ENCODE data around the gene SLC51A. TPM values are rescaled to one million over a fixed set of nuclear protein-coding genes. Genes with fewer than 3 reads are reported as not detected.

The SLC51A gene
- total and polyA plus RNA-seq, 2 donors (not counting 3 experiments of a cell fraction or from before 2014, with no cell fraction given), result not detected

DNA sequence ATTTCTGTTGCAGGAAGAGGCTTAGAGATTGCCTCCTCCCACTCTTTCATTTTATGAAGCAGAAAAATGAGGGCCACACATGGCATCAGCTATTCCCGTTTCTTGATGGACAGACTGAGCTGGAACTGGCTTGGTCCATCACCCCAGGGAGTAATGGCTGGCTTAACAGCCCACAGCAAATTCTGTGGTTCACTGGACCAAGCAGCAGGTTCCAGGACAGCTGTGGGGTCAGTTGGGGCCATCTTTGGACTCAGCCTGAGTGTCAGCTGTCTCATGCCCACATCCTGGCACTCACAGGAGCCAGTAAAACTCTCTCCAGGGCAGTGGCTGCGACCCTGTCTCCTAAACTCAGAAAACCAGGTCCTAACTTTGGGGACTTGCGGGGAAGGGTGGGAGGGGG, 41.7 kb upstream of the SLC51A start:
- DNase-seq (ENCODE audit: low read depth, low spot score), result no peak
- Histone ChIP-seq H3K4me3 (replicated peaks in 1 of 3; ENCODE audit: insufficient read depth in 1 of 3, low read depth in 1 of 3, low read length in 3 of 3) (no peak overlapping the region), H3K79me2 (ENCODE audit: control insufficient read depth, insufficient read depth, low read length) (no peaks in the 10 kb centered on the region), H3K27ac (ENCODE audit: insufficient read depth, low read depth, low read length) (no peak overlapping the region), H3K27me3 (ENCODE audit: control insufficient read depth in 2 of 2, insufficient read depth in 2 of 2, low read length in 2 of 2) (no peaks in the 10 kb centered on the region), H2AFZ (ENCODE audit: low read depth, low read length) (no peak overlapping the region), H3K36me3 (ENCODE audit: control insufficient read depth in 2 of 2, extremely low read depth in 1 of 2, insufficient read depth in 2 of 2, low read length in 2 of 2) (no peaks in the 10 kb centered on the region), H3K9ac (replicated peaks; ENCODE audit: extremely low read depth, insufficient read depth, low read length) (no peak overlapping the region), H3K9me3 (replicated peaks; ENCODE audit: control insufficient read depth, insufficient read depth, low read length) (no peaks in the 10 kb centered on the region), H3K4me1 (ENCODE audit: control insufficient read depth, extremely low read depth, insufficient read depth, low read length) (peaks cover 2% of the 10 kb centered on the region), H3K4me2 (ENCODE audit: insufficient read depth, low read length) (no peak overlapping the region), H3K9me1 (replicated peaks; ENCODE audit: control insufficient read depth, extremely low read depth, insufficient read depth, low read length) (no peaks in the 10 kb centered on the region), H4K20me1 (replicated peaks; ENCODE audit: control insufficient read depth, extremely low read depth, insufficient read depth, low read length) (no peaks in the 10 kb centered on the region)
- TF ChIP-seq FOS (IDR thresholded peaks at IDR 0.05; ENCODE audit: borderline replicate concordance, insufficient read depth, low read length), result no peak
- no peak for TF ChIP-seq GATA2 (IDR thresholded peaks at IDR 0.05; ENCODE audit: insufficient read depth, insufficient read length, low read depth, low read length)
- TF ChIP-seq JUN (IDR thresholded peaks at IDR 0.05; ENCODE audit: borderline replicate concordance, insufficient read depth, insufficient read length, low read depth), result no peak
- TF ChIP-seq, protein P1, sequence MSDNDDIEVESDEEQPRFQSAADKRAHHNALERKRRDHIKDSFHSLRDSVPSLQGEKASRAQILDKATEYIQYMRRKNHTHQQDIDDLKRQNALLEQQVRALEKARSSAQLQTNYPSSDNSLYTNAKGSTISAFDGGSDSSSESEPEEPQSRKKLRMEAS (IDR thresholded peaks at IDR 0.05; ENCODE audit: insufficient read depth, insufficient read length), result no peak
- TF ChIP-seq MYC (IDR thresholded peaks at IDR 0.05; ENCODE audit: low read depth, low read length), result no peak
- TF ChIP-seq, protein P2, sequence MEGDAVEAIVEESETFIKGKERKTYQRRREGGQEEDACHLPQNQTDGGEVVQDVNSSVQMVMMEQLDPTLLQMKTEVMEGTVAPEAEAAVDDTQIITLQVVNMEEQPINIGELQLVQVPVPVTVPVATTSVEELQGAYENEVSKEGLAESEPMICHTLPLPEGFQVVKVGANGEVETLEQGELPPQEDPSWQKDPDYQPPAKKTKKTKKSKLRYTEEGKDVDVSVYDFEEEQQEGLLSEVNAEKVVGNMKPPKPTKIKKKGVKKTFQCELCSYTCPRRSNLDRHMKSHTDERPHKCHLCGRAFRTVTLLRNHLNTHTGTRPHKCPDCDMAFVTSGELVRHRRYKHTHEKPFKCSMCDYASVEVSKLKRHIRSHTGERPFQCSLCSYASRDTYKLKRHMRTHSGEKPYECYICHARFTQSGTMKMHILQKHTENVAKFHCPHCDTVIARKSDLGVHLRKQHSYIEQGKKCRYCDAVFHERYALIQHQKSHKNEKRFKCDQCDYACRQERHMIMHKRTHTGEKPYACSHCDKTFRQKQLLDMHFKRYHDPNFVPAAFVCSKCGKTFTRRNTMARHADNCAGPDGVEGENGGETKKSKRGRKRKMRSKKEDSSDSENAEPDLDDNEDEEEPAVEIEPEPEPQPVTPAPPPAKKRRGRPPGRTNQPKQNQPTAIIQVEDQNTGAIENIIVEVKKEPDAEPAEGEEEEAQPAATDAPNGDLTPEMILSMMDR (IDR thresholded peaks at IDR 0.05; ENCODE audit: extremely low read depth in 1 of 2, insufficient read depth in 1 of 2, low read depth in 1 of 2, low read length in 2 of 2), result no peak
- no peak for TF ChIP-seq EZH2 (IDR thresholded peaks at IDR 0.05; ENCODE audit: borderline replicate concordance, low read depth, low read length, severe bottlenecking)
- TF ChIP-seq POLR2AphosphoS5 (IDR thresholded peaks at IDR 0.05; ENCODE audit: insufficient read depth, low read depth, low read length), result no peak
- TF ChIP-seq POLR2A (IDR thresholded peaks at IDR 0.05; ENCODE audit: low read depth, low read length), result no peak
- dilution Hi-C loops (cut with MboI; ENCODE audit: extremely low pct_ligation_motif_present, low sequenced_read_pairs), result no loop called here
- ChIA-PET CTCF (no interaction called here), POLR2A (no interaction called here)
- FAIRE-seq, result no peak
- no TSS peak for BruUV-seq (replicated peaks)
- intact Hi-C loops (cut with micrococcal nuclease), result no loop called here

Measured in endothelial cell of umbilical vein (primary cell).